ENCODE results near the gene C1orf122. TPM values are rescaled to one million over a fixed set of nuclear protein-coding genes. Genes with fewer than 3 reads are reported as not detected.

The C1orf122 gene
- total RNA-seq, 1 experiment from 2014 or later = 45.9 TPM

DNA sequence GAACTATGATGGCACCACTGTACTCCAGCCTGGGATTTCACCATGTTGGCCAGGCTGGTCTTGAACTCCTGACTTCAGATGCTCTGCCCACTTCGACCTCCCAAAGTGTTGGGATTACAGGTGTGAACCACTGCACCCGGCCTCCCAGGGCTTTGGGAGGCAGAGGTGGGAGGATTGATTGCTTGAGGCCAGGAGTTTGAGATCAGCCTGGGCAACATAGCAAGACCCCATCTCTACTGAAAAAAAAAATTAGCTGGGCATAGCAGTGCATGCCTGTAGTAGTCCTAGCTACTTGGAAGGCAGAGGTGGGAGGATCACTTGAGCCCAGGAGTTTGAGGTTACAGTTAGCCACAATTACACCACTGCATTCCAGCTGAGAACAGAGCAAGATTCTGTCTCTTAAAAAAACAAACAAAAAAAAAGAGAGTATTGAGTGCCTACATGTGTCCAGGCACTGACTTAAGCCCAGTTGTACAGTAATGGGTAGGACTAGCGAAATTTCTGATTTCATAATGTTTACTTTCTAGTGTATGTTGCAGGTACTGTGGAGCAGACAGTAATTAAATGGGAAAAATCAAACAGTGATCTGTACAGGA lies 9.7 kb upstream of the C1orf122 start:
- DNase-seq (ENCODE audit: low spot score) (no peak), ATAC-seq (no peak)
- Mint-ChIP-seq H3K27ac (no peak overlapping the region), H3K9me3 (no peaks in the 10 kb centered on the region), H3K36me3 (peaks cover 19% of the 10 kb centered on the region), H3K27me3 (ENCODE audit: low read depth) (peaks cover 23% of the 10 kb centered on the region), H3K4me1 (peaks cover 12% of the 10 kb centered on the region), H3K4me3 (no peak overlapping the region)
- ChIA-PET CTCF (interaction anchor here (1.1 kb wide), 1 partner anchor 62 kb away, joined by 3 read pairs; the partner anchor contains the start of gene MTF1), POLR2A (no interaction called here)
- no peak for TF ChIP-seq CREM (CRISPR knock-in tag; IDR thresholded peaks at IDR 0.05)
- TF ChIP-seq, protein P1, sequence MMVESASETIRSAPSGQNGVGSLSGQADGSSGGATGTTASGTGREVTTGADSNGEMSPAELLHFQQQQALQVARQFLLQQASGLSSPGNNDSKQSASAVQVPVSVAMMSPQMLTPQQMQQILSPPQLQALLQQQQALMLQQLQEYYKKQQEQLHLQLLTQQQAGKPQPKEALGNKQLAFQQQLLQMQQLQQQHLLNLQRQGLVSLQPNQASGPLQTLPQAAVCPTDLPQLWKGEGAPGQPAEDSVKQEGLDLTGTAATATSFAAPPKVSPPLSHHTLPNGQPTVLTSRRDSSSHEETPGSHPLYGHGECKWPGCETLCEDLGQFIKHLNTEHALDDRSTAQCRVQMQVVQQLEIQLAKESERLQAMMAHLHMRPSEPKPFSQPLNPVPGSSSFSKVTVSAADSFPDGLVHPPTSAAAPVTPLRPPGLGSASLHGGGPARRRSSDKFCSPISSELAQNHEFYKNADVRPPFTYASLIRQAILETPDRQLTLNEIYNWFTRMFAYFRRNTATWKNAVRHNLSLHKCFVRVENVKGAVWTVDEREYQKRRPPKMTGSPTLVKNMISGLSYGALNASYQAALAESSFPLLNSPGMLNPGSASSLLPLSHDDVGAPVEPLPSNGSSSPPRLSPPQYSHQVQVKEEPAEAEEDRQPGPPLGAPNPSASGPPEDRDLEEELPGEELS (CRISPR knock-in tag; IDR thresholded peaks at IDR 0.05) = no peak
- no peak for TF ChIP-seq TP53 (CRISPR knock-in tag; IDR thresholded peaks at IDR 0.05)
- no peak for TF ChIP-seq SP1 (CRISPR knock-in tag; conservative IDR thresholded peaks at IDR 0.05)
- no peak for TF ChIP-seq SOX15 (CRISPR knock-in tag; IDR thresholded peaks at IDR 0.05)
- TF ChIP-seq, protein P2, sequence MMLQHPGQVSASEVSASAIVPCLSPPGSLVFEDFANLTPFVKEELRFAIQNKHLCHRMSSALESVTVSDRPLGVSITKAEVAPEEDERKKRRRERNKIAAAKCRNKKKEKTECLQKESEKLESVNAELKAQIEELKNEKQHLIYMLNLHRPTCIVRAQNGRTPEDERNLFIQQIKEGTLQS (CRISPR knock-in tag; conservative IDR thresholded peaks at IDR 0.05) = no peak
- TF ChIP-seq ZNF263 (CRISPR knock-in tag; IDR thresholded peaks at IDR 0.05; ENCODE audit: low read depth) = no peak
- TF ChIP-seq, protein P3, sequence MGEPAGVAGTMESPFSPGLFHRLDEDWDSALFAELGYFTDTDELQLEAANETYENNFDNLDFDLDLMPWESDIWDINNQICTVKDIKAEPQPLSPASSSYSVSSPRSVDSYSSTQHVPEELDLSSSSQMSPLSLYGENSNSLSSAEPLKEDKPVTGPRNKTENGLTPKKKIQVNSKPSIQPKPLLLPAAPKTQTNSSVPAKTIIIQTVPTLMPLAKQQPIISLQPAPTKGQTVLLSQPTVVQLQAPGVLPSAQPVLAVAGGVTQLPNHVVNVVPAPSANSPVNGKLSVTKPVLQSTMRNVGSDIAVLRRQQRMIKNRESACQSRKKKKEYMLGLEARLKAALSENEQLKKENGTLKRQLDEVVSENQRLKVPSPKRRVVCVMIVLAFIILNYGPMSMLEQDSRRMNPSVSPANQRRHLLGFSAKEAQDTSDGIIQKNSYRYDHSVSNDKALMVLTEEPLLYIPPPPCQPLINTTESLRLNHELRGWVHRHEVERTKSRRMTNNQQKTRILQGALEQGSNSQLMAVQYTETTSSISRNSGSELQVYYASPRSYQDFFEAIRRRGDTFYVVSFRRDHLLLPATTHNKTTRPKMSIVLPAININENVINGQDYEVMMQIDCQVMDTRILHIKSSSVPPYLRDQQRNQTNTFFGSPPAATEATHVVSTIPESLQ (CRISPR knock-in tag; IDR thresholded peaks at IDR 0.05) = no peak
- no peak for TF ChIP-seq JAZF1 (CRISPR knock-in tag; IDR thresholded peaks at IDR 0.05)
- no peak for TF ChIP-seq OVOL2 (CRISPR knock-in tag; IDR thresholded peaks at IDR 0.05; ENCODE audit: borderline replicate concordance)
- TF ChIP-seq, protein P4, sequence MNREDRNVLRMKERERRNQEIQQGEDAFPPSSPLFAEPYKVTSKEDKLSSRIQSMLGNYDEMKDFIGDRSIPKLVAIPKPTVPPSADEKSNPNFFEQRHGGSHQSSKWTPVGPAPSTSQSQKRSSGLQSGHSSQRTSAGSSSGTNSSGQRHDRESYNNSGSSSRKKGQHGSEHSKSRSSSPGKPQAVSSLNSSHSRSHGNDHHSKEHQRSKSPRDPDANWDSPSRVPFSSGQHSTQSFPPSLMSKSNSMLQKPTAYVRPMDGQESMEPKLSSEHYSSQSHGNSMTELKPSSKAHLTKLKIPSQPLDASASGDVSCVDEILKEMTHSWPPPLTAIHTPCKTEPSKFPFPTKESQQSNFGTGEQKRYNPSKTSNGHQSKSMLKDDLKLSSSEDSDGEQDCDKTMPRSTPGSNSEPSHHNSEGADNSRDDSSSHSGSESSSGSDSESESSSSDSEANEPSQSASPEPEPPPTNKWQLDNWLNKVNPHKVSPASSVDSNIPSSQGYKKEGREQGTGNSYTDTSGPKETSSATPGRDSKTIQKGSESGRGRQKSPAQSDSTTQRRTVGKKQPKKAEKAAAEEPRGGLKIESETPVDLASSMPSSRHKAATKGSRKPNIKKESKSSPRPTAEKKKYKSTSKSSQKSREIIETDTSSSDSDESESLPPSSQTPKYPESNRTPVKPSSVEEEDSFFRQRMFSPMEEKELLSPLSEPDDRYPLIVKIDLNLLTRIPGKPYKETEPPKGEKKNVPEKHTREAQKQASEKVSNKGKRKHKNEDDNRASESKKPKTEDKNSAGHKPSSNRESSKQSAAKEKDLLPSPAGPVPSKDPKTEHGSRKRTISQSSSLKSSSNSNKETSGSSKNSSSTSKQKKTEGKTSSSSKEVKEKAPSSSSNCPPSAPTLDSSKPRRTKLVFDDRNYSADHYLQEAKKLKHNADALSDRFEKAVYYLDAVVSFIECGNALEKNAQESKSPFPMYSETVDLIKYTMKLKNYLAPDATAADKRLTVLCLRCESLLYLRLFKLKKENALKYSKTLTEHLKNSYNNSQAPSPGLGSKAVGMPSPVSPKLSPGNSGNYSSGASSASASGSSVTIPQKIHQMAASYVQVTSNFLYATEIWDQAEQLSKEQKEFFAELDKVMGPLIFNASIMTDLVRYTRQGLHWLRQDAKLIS (CRISPR knock-in tag; IDR thresholded peaks at IDR 0.05; ENCODE audit: borderline replicate concordance) = no peak
- no peak for TF ChIP-seq ZBTB43 (CRISPR knock-in tag; IDR thresholded peaks at IDR 0.05)
- no peak for TF ChIP-seq KAT7 (CRISPR knock-in tag; IDR thresholded peaks at IDR 0.05; ENCODE audit: borderline replicate concordance)
- TF ChIP-seq, protein P5, sequence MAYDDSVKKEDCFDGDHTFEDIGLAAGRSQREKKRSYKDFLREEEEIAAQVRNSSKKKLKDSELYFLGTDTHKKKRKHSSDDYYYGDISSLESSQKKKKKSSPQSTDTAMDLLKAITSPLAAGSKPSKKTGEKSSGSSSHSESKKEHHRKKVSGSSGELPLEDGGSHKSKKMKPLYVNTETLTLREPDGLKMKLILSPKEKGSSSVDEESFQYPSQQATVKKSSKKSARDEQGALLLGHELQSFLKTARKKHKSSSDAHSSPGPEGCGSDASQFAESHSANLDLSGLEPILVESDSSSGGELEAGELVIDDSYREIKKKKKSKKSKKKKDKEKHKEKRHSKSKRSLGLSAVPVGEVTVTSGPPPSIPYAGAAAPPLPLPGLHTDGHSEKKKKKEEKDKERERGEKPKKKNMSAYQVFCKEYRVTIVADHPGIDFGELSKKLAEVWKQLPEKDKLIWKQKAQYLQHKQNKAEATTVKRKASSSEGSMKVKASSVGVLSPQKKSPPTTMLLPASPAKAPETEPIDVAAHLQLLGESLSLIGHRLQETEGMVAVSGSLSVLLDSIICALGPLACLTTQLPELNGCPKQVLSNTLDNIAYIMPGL (CRISPR knock-in tag; IDR thresholded peaks at IDR 0.05) = no peak
- no peak for TF ChIP-seq ZNF232 (CRISPR knock-in tag; IDR thresholded peaks at IDR 0.05)

All from WTC11 (cell line).